Heart left ventricle (tissue), 16 donors: Measurements from ENCODE around the gene TSACC. TPM values are rescaled to one million over a fixed set of nuclear protein-coding genes. Genes with fewer than 3 reads are reported as not detected.
"Not testable (repeated sequence)": the region's sequence is repeated elsewhere in the genome, so short reads cannot be mapped to it uniquely, and the experiment has no call there.

Experiments
- ATAC-seq, 4 donors: fragments of 200-7000 bp; cut with Tn5 transposase; one replicate each; pipeline ENCODE4 v1.9.1; 2020 to 2022; ENCODE audit warnings: moderate library complexity in 4 of 4, mild to moderate bottlenecking in 3 of 4, moderate number of reproducible peaks in 1 of 4
- DNase-seq, 5 donors: peaks; one replicate each; pipeline ENCODE4 v3.0.0-alpha.2; 2020
- H3K27ac ChIP-seq, 12 donors: fragments of 200-600 bp; sonication (generic) in 4 of 12; one replicate each; pipeline versions ENCODE4 v1.5.0 to v1.8.0; 2016 to 2022; ENCODE audit warnings: mild to moderate bottlenecking in 2 of 12
- H3K27me3 ChIP-seq, 9 donors: fragments of 200-600 bp; sonication (generic) in 2 of 9; one replicate each; pipeline versions ENCODE4 v1.5.1 to v1.8.0; 2016 to 2022; ENCODE audit warnings: mild to moderate bottlenecking in 3 of 9
- H3K36me3 ChIP-seq, 9 donors: fragments of 200-600 bp; sonication (generic) in 2 of 9; one replicate each; pipeline versions ENCODE4 v1.5.0 to v1.8.0; 2018 to 2022; ENCODE audit warnings: mild to moderate bottlenecking in 2 of 9
- H3K4me1 ChIP-seq, 12 donors: fragments of 200-600 bp; sonication (generic) in 4 of 12; one replicate each; pipeline versions ENCODE4 v1.5.0 to v1.8.0; 2016 to 2022; ENCODE audit warnings: mild to moderate bottlenecking in 3 of 12
- H3K4me3 ChIP-seq, 12 donors: fragments of 200-600 bp; sonication (generic) in 4 of 12; one replicate each; pipeline versions ENCODE4 v1.5.0 to v1.8.0; 2017 to 2022; ENCODE audit warnings: mild to moderate bottlenecking in 9 of 12, moderate library complexity in 4 of 12
- H3K9me3 ChIP-seq, 12 donors: fragments of 200-600 bp; sonication (generic) in 4 of 12; one replicate each; pipeline versions ENCODE4 v1.5.0 to v1.8.0; 2016 to 2022; ENCODE audit warnings: mild to moderate bottlenecking in 1 of 12
- POLR2A ChIP-seq, 2 donors: fragments of 450-650 bp; IDR thresholded peaks; one replicate each; pipeline ENCODE4 v1.6.1; 2017; ENCODE audit warnings: antibody characterized with exemption in 2 of 2, mild to moderate bottlenecking in 2 of 2, moderate library complexity in 2 of 2
- WGBS, 4 donors: extraction: QIAGEN DNeasy Blood & Tissue Kit in 2 of 4; methylation state at CpG; one replicate each; pipeline versions ENCODE4 v1.1.5 to v1.1.7; 2013 to 2018; 5-methylcytosine and 5-hydroxymethylcytosine counted together
- intact Hi-C, 10 donors: fragments of 100-400 bp; cut with DNase I; formaldehyde crosslinking; loops; one replicate each; pipeline versions ENCODE4 v1.11.1 to v1.14.2; 2022
- polyA plus RNA-seq, 2 donors: library from polyadenylated mRNA; stranded (reverse); fragments of 200-250 nt; gene quantifications; one replicate each; pipeline ENCODE4 v1.2.3, GENCODE V29; 2013
- total RNA-seq, 9 donors: library from RNA; depleted of rRNA in 2 of 9; stranded (reverse); fragments of >200 nt in 2 of 9; fragmentation: NEBNext Ultra II Directional in 3 of 9; extraction: Animal tissue kit (Norgen Biotek cat#: 25700) in 3 of 9; gene quantifications; one replicate each; pipeline versions ENCODE4 v1.1.0 to v1.2.4, GENCODE V29; 2016 to 2023
- TF ChIP-seq, protein P1 (sequence below), 12 donors: fragments of 200-600 bp; sonication (generic) in 4 of 12; IDR thresholded peaks; one replicate each; pipeline versions ENCODE4 v1.5.0 to v1.8.0; 2018 to 2022; ENCODE audit warnings: antibody characterized with exemption in 12 of 12, mild to moderate bottlenecking in 5 of 12
- donor health status: ischemic (EF 13 %, LVEDD 7.1; RV severe dilation, severe dysfunction).
- donor health status: healthy with polysubstance abuse.
- donor health status: DM: no; HTN: yes; CAD: no.
- donor health status: DM: no; HTN: no; CAD: no.
- donor health status: ischemic (EF 25% LVEDD 6.9; RV normal size, moderate dysfunction).
- donor health status: ischemic (EF 25% LVEDD 5.7; RV mildly dilated, moderate dysfunction).
- donor health status: healthy.
- donor health status: DM: yes; HTN: yes; CAD: no.
- donor health status: ischemic (EF 35%, LVEDD 5.7; RV mildly dilated, moderate dysfunction).
- donor health status: nonischemic (EF 11% LVEDD 7.7; RV severe dilation, severe dysfunction).
- donor health status: DM: yes; HTN: yes; CAD: no.
- donor health status: PGD.
- donor health status: ischemic (EF 29% LVEDD 5.4; RV normal size, mild dysfunction).
- donor health status: nonischemic (EF 23%, LVEDD 6.1; RV moderate dilation, normal function).

Gene TSACC
- total and polyA plus RNA-seq, 11 donors = 0.36 to 0.81 TPM; not detected in 9

DNA sequence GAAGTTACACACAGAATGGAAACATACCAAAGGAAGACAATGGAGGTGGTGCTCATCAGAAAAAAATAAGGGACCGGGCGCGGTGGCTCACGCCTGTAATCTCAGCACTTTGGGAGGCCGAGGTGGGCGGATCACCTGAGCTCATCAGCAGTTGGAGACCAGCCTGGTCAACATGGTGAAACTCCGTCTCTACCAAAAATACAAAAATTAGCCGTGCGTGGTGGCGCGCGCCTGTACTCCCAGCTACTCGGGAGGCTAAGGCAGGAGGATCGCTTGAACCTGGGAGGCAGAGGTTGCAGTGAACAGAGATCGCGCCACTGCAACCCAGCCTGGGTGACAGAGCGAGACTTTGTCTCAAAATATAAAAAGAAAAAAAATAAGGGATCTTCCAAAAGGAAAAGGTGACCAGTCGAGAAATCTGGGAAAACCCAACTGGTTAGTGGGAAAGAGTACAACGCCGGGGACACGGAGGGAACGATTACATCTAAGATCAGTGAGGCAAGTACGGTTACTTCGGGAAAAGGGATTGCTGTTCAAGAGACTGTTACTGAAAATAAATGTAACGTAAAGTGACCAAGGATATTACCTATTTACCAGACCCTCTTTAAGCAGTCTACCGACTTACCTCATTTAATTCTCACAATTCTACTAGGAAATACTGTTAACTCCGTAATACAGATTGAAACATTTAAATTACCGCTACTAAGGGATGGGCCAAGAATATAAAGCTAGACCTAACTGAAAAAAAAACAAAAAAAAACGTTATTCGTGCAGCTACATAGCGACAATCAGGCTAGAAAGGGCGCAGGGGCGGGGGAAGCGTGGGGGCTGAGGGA, 1.1 kb upstream of the TSACC start:
- H3K4me1 ChIP-seq = peaks cover 6 to 25% (median 20%) of the 10 kb centered on the region in 12 donors
- H3K36me3 ChIP-seq = peaks cover 0 to 36% (median 35%) of the 10 kb centered on the region in 9 donors
- TF ChIP-seq POLR2A (IDR thresholded peaks at IDR 0.05) = no peak
- TF ChIP-seq, protein P1, sequence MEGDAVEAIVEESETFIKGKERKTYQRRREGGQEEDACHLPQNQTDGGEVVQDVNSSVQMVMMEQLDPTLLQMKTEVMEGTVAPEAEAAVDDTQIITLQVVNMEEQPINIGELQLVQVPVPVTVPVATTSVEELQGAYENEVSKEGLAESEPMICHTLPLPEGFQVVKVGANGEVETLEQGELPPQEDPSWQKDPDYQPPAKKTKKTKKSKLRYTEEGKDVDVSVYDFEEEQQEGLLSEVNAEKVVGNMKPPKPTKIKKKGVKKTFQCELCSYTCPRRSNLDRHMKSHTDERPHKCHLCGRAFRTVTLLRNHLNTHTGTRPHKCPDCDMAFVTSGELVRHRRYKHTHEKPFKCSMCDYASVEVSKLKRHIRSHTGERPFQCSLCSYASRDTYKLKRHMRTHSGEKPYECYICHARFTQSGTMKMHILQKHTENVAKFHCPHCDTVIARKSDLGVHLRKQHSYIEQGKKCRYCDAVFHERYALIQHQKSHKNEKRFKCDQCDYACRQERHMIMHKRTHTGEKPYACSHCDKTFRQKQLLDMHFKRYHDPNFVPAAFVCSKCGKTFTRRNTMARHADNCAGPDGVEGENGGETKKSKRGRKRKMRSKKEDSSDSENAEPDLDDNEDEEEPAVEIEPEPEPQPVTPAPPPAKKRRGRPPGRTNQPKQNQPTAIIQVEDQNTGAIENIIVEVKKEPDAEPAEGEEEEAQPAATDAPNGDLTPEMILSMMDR (IDR thresholded peaks at IDR 0.05) = no peak
- intact Hi-C loops = no loop called here
- 33 to 41% (median 36%) methylated on average over 34 of the region's 34 CpGs for WGBS, 4 donors
- H3K4me3 ChIP-seq = peak overlapping the region; percentile 46 to 98 (median 73)
- no peaks in the 10 kb centered on the region for H3K27me3 ChIP-seq
- no peak for DNase-seq
- ATAC-seq = no peak
- no peaks in the 10 kb centered on the region for H3K9me3 ChIP-seq
- H3K27ac ChIP-seq = peak overlapping the region; percentile 38 to 96 (median 85)

DNA sequence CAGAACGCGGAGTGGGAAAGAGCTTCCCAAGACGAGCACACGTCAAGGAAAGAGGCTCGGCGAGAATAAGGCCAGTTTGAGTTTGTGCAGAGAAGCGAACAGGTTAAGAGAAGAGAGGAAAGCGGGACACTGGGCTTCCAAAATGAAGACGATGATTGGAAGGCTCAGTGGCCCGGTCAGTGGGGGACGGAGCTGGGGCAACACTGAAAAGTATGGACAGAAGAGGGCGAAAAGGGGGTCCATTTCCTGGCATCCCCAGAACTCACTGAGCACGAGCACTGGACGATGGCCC, 492 bp upstream of the TSACC start:
- H3K4me3 ChIP-seq = peak overlapping the region; percentile 46 to 98 (median 73)
- WGBS, 4 donors = 0 to 1% (median 0%) methylated on average over 14 of the region's 14 CpGs
- H3K27ac ChIP-seq = peak overlapping the region; percentile 38 to 96 (median 85)
- H3K4me1 ChIP-seq = peaks cover 6 to 25% (median 20%) of the 10 kb centered on the region in 12 donors
- DNase-seq (no peak), ATAC-seq (peak in 3 of 4 donors; percentile 7 to 30 (median 16))
- no peaks in the 10 kb centered on the region for H3K9me3 ChIP-seq
- H3K27me3 ChIP-seq = no peaks in the 10 kb centered on the region
- peaks cover 0 to 30% (median 29%) of the 10 kb centered on the region in 9 donors for H3K36me3 ChIP-seq
- intact Hi-C loops = loop anchor here in 2 of 10 donors (1.0 to 2.0 kb wide), 2 partner anchors 55 kb away; partner anchors contain the start of gene SMG5 (in 1 of the 2)
- TF ChIP-seq, protein P1 (IDR thresholded peaks at IDR 0.05) = no peak
- TF ChIP-seq POLR2A (IDR thresholded peaks at IDR 0.05) = no peak

DNA sequence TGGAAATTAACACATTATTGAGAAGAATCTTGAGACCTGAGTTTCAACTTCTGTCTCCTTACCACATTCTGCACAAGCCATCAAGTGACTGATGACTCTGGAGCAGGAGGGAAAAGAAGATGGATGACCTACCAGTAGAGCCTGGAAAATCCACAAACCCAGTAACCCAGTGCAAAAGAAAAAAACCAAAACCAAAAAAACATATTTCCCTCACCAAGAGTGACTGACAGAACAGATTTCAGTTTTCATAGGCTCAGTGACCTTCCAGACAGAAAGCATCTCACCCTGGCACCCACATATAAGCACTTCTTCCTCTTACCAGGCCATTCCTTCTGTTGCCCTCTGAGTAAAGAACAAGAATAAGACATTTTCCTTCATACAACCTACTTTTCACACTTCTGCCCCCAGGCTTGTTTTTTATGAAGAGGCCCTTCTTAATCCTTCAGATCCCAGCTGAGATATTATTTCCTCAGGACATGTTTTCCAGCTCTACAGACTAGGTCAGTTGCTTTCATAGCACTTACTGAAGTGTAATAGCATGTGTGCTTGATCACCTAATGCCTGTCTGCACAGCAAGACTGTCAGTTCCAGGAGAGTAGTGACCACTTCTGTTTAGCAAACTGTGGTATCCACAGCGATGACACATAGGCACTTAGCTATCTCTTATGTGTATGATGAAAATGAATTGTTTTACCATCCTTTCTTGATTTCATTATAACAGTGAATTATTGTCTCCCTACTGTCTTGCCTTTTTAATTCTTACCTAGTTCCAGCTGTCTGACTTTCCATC, 4.0 kb downstream of the TSACC start:
- intact Hi-C loops = no loop called here
- WGBS, 4 donors = 82 to 92% (median 89%) methylated on average over 1 of the region's 1 CpG
- peaks cover 0 to 16% (median 0%) of the 10 kb centered on the region in 9 donors for H3K27me3 ChIP-seq
- TF ChIP-seq, protein P1 (IDR thresholded peaks at IDR 0.05) = no peak
- TF ChIP-seq POLR2A (IDR thresholded peaks at IDR 0.05) = no peak
- DNase-seq (no peak), ATAC-seq (no peak)
- no peaks in the 10 kb centered on the region for H3K36me3 ChIP-seq
- H3K9me3 ChIP-seq = no peaks in the 10 kb centered on the region
- no peak overlapping the region for H3K27ac ChIP-seq
- H3K4me1 ChIP-seq = peaks cover 0 to 3% (median under 1%) of the 10 kb centered on the region in 12 donors
- H3K4me3 ChIP-seq = no peak overlapping the region

DNA sequence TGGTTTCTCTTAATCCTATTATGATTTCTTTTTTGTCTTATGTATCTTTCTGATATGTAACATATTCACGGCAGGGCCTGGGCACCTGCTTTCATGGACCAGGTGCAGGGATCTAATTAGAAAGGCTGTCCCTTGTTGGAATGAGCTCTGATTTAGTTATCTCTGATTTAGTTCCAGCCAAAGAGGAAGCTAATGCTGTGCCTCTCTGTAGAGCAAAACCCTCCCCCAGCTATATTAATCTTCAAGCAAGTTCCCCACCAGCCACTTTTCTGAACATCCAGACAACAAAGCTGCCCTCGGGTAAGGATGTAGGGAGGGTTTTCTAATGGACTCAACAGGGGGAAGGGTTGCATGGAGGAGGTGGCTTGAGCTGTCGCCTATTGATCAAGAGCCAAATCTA, 6.1 kb downstream of the TSACC start:
- 63 to 80% (median 68%) methylated on average over 3 of the region's 3 CpGs for WGBS, 4 donors
- DNase-seq (no peak), ATAC-seq (no peak)
- no peaks in the 10 kb centered on the region for H3K4me1 ChIP-seq
- no peaks in the 10 kb centered on the region for H3K9me3 ChIP-seq
- intact Hi-C loops = no loop called here
- peaks cover 0 to 16% (median 0%) of the 10 kb centered on the region in 9 donors for H3K27me3 ChIP-seq
- H3K27ac ChIP-seq = no peak overlapping the region
- H3K36me3 ChIP-seq = no peaks in the 10 kb centered on the region
- TF ChIP-seq, protein P1 (IDR thresholded peaks at IDR 0.05) = no peak
- no peak overlapping the region for H3K4me3 ChIP-seq

DNA sequence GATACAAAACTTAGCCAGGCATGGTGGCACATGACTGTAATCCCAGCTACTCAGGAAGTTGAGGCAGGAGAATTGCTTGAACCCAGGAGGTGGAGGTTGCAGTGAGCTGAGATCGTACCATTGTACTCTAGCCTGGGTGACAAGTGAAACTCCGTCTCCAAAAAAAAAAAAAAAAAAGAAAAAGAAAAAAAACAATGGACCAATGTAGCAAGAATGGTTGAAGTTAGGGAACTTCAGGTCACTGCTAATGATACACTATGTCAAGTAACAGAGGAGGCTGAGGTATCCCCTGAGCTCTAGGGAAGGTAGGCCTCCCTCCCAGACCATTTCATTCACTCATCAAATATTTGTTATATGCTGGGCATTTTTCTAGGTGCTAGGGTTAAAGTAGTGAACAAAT, 7.7 kb downstream of the TSACC start:
- H3K27me3 ChIP-seq = peaks cover 0 to 16% (median 0%) of the 10 kb centered on the region in 9 donors
- H3K9me3 ChIP-seq, ATAC-seq, DNase-seq, intact Hi-C loops, H3K4me1 ChIP-seq, H3K4me3 ChIP-seq, H3K27ac ChIP-seq, H3K36me3 ChIP-seq: not testable (repeated sequence)
- WGBS, 4 donors = 82 to 94% (median 89%) methylated on average over 2 of the region's 2 CpGs
